ENCODE data around the gene CLDN5.

DNA sequence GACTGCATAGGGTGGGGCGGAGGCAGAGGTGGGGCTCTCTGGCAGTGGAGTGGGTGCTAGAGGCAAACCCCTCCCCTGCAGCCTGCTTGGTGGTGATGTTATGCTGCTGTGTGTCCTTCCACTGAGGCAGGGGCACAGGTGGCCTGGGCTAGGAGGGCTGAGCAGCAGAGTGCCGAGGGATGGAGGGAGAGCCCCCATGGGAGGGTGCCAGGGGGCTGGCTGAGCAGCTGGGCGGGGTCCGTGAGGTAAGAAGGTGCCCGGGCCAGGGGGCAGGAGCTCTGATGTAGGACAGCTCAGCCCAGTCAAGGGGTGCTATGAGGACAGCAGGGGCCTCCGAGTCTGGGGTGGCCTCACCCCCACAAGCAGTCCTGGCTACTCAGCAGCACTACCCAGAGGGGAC is 4.2 kb downstream of the CLDN5 start:
- TF ChIP-seq POLR2AphosphoS5 (IDR thresholded peaks at IDR 0.05), result no peak
- TF ChIP-seq, protein P1, sequence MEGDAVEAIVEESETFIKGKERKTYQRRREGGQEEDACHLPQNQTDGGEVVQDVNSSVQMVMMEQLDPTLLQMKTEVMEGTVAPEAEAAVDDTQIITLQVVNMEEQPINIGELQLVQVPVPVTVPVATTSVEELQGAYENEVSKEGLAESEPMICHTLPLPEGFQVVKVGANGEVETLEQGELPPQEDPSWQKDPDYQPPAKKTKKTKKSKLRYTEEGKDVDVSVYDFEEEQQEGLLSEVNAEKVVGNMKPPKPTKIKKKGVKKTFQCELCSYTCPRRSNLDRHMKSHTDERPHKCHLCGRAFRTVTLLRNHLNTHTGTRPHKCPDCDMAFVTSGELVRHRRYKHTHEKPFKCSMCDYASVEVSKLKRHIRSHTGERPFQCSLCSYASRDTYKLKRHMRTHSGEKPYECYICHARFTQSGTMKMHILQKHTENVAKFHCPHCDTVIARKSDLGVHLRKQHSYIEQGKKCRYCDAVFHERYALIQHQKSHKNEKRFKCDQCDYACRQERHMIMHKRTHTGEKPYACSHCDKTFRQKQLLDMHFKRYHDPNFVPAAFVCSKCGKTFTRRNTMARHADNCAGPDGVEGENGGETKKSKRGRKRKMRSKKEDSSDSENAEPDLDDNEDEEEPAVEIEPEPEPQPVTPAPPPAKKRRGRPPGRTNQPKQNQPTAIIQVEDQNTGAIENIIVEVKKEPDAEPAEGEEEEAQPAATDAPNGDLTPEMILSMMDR (IDR thresholded peaks at IDR 0.05), result no peak
- TF ChIP-seq POLR2A (IDR thresholded peaks at IDR 0.05), result no peak
- TF ChIP-seq EP300 (IDR thresholded peaks at IDR 0.05), result no peak

Measured in stomach (tissue), 4 donors.